GM12864 (cell line): ENCODE measurements around the gene ASIC3.

Experiments used
- DNase-seq: peaks from one replicate; pipeline ENCODE4 v3.0.0-alpha.2; 2011; ENCODE audit warnings: low read depth
- H3K4me3 ChIP-seq: 2 replicates; pipeline ENCODE4 v1.5.1; 2011; ENCODE audit warnings: mild to moderate bottlenecking, low read depth, low read length, control low read depth
- TF ChIP-seq, protein P1 (sequence below): IDR thresholded peaks from 2 replicates; pipeline ENCODE4 v1.5.1; 2011; ENCODE audit warnings: low read depth, mild to moderate bottlenecking, moderate library complexity, low read length, control low read depth, inconsistent platforms; ENCODE audit errors: missing control alignments

ASIC3 gene

DNA sequence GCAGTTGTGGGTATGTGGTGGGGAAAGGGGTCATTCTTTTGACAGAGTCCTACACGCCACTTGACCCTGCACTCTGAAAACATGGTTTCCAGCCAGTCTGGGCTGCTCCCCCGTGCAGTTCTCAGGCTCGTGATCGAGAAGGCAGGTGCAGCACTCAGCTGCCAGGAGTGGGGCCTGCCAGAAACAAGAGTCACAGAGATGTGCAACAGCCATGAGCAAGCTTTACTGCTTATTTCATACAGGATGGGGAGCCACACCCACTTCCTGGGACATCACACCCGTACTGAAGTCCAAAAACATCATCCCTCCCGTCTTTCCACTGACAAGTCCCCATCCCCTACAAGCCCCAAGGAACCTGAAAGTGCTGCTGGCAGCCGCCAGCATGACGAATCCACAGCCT, 33.4 kb upstream of the ASIC3 start:
- DNase-seq = no peak
- TF ChIP-seq, protein P1, sequence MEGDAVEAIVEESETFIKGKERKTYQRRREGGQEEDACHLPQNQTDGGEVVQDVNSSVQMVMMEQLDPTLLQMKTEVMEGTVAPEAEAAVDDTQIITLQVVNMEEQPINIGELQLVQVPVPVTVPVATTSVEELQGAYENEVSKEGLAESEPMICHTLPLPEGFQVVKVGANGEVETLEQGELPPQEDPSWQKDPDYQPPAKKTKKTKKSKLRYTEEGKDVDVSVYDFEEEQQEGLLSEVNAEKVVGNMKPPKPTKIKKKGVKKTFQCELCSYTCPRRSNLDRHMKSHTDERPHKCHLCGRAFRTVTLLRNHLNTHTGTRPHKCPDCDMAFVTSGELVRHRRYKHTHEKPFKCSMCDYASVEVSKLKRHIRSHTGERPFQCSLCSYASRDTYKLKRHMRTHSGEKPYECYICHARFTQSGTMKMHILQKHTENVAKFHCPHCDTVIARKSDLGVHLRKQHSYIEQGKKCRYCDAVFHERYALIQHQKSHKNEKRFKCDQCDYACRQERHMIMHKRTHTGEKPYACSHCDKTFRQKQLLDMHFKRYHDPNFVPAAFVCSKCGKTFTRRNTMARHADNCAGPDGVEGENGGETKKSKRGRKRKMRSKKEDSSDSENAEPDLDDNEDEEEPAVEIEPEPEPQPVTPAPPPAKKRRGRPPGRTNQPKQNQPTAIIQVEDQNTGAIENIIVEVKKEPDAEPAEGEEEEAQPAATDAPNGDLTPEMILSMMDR = no peak
- H3K4me3 ChIP-seq = no peak overlapping the region

GRCh38 chr7:151015967-151016366, 32.4 kb upstream of the ASIC3 start:
- no peak for DNase-seq
- TF ChIP-seq, protein P1 = no peak
- H3K4me3 ChIP-seq = no peak overlapping the region

DNA sequence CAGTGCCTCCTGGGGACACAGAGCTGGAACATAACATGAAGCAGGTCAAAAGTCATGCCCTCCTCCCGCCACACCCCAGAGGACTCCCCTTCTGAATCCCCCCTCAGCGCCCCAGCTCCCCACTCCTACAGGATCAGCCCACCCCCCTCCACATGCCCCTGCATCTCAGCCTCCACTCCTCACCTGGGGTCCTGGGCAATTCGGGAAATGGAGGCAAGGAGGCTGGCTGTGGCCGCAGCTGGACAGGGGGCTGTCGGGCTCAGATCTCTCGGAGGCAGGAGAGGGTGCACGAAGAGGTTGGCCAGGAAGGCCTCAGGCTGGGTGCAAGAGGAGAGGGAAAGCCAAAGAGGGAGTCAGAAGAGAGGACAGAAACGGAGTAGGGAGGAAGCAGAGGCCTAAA, 31.8 kb upstream of the ASIC3 start:
- no peak overlapping the region for H3K4me3 ChIP-seq
- no peak for DNase-seq
- TF ChIP-seq, protein P1 = no peak

DNA sequence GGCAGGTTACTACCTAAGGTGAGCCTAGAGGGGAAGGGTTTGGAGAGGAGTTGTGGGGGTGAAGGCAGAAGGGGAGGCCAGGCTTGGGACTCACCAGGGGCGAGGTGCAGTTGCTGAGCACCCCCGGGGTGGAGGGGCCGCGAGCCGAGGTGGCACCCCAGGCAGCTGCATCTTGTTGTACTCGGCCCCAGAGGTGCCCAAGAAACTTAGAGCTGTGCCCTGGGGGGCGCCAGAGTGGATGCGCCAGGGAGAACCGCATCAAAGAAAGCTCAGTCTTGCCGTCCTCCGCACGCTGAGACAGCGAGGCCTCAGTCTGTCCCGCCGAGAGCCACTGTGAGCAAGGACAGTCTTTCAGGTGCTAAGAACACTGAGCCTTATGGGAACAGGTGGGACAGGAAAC, 31.4 kb upstream of the ASIC3 start:
- H3K4me3 ChIP-seq = no peak overlapping the region
- TF ChIP-seq, protein P1 = no peak
- DNase-seq = no peak

GRCh38 chr7:151017370-151017952, 30.9 kb upstream of the ASIC3 start:
- DNase-seq = no peak
- no peak overlapping the region for H3K4me3 ChIP-seq
- TF ChIP-seq, protein P1 = no peak

DNA sequence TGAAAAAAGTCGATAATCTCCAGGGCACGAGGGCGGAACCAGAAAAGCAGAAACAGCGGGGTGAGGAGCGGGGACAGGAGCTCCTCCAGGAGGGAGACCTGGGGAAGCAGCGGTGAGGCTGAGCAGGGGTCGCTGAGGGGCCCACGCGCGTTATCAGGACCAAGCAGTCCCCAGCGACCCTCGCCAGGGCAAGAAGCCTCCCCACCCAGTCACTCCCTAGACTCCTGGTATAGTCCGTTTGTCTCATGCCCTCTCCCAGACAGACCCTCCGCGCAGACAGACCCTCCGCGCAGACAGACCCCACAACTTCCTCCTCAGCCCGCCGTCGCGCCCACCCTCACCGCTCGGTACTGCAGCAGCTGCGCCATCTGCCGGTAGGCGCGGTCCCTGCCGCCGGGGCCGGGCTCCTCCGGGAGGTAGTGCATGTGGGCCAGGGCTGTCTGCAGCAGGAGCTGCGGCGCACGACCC, 30.3 kb upstream of the ASIC3 start:
- H3K4me3 ChIP-seq = no peak overlapping the region
- no peak for DNase-seq
- TF ChIP-seq, protein P1 = peak; percentile 90
